HEK293T (cell line): ENCODE results near the gene BCL2L2.
A peak's percentile ranks its signal among the peaks of the same experiment; 100 is the strongest.

ENCODE experiments used
- CTCF ChIA-PET: fragments of 350-600 bp; formaldehyde crosslinking; extraction: SDS; loops from one replicate; lab custom pipeline; 2021; ENCODE audit warnings: antibody characterized with exemption, inconsistent platforms; lab: Yijun Ruan, JAX
- POLR2A ChIA-PET: fragments of 350-600 bp; formaldehyde crosslinking; extraction: SDS; loops from one replicate; lab custom pipeline; 2020; ENCODE audit warnings: antibody characterized with exemption, inconsistent platforms; lab: Yijun Ruan, JAX
- DNase-seq: peaks from one replicate; pipeline ENCODE4 v3.0.0; 2012; ENCODE audit warnings: mixed read lengths; ENCODE audit errors: extremely low spot score
- ARNT ChIP-seq: fragments of 450-650 bp; IDR thresholded peaks from 2 replicates; pipeline ENCODE4 v1.6.1; 2017; ENCODE audit warnings: mild to moderate bottlenecking
- BHLHE40 ChIP-seq: fragments of 450-650 bp; IDR thresholded peaks from 2 replicates; pipeline ENCODE4 v1.6.1; 2016; ENCODE audit warnings: mild to moderate bottlenecking, moderate library complexity, borderline replicate concordance
- CTBP1 ChIP-seq: fragments of 450-650 bp; IDR thresholded peaks from 2 replicates; pipeline ENCODE4 v1.6.1; 2016; ENCODE audit warnings: borderline replicate concordance
- ELF4 ChIP-seq: fragments of 450-650 bp; IDR thresholded peaks from 2 replicates; pipeline ENCODE4 v1.6.1; 2017; ENCODE audit warnings: antibody characterized with exemption
- FOXA1 ChIP-seq: fragments of 450-650 bp; IDR thresholded peaks from 2 replicates; pipeline ENCODE4 v1.6.1; 2016; ENCODE audit warnings: mild to moderate bottlenecking
- FOXK2 ChIP-seq: fragments of 450-650 bp; IDR thresholded peaks from 2 replicates; pipeline ENCODE4 v1.6.1; 2016; ENCODE audit warnings: mild to moderate bottlenecking
- FOXM1 ChIP-seq: fragments of 450-650 bp; IDR thresholded peaks from 2 replicates; pipeline ENCODE4 v1.6.1; 2017; ENCODE audit warnings: mild to moderate bottlenecking, borderline replicate concordance
- HDGF ChIP-seq: fragments of 450-650 bp; IDR thresholded peaks from 2 replicates; pipeline ENCODE4 v1.6.1; 2017; ENCODE audit warnings: antibody characterized with exemption, borderline replicate concordance
- L3MBTL2 ChIP-seq: fragments of 450-650 bp; conservative IDR thresholded peaks from 2 replicates; pipeline ENCODE4 v1.6.1; 2016; ENCODE audit warnings: mild to moderate bottlenecking
- LEF1 ChIP-seq: fragments of 450-650 bp; IDR thresholded peaks from 2 replicates; pipeline ENCODE4 v1.6.1; 2017; ENCODE audit warnings: mild to moderate bottlenecking, borderline replicate concordance
- NFRKB ChIP-seq: fragments of 450-650 bp; IDR thresholded peaks from 2 replicates; pipeline ENCODE4 v1.6.1; 2016; ENCODE audit warnings: mild to moderate bottlenecking, moderate library complexity
- PKNOX1 ChIP-seq: fragments of 450-650 bp; IDR thresholded peaks from 2 replicates; pipeline ENCODE4 v1.6.1; 2016
- SP1 ChIP-seq: fragments of 450-650 bp; IDR thresholded peaks from 2 replicates; pipeline ENCODE4 v1.6.1; 2017
- SUZ12 ChIP-seq: fragments of 450-650 bp; IDR thresholded peaks from 2 replicates; pipeline ENCODE4 v1.6.1; 2016; ENCODE audit warnings: mild to moderate bottlenecking
- TARDBP ChIP-seq: fragments of 450-650 bp; IDR thresholded peaks from 2 replicates; pipeline ENCODE4 v1.6.1; 2016
- ZNF384 ChIP-seq: fragments of 450-650 bp; IDR thresholded peaks from 2 replicates; pipeline ENCODE4 v1.6.1; 2016

Gene BCL2L2

GRCh38 chr14:23316300-23316699, 9.7 kb downstream of the BCL2L2 start:
- TF ChIP-seq L3MBTL2 (no peak), TARDBP (no peak), FOXK2 (no peak), CTBP1 (no peak), FOXA1 (no peak), LEF1 (no peak), ZNF384 (no peak), ARNT (no peak), PKNOX1 (no peak), SUZ12 (no peak), ELF4 (no peak), FOXM1 (no peak), SP1 (no peak), BHLHE40 (no peak), NFRKB (no peak)
- DNase-seq, result no peak
- POLR2A ChIA-PET, result interaction anchor here (8.9 kb wide), 1 partner anchor 12 kb away, joined by 256 read pairs; the partner anchor contains the start of genes BCL2L2 and PPP1R3E
- CTCF ChIA-PET, result no interaction called here

GRCh38 chr14:23319746-23320583, 13.3 kb downstream of the BCL2L2 start:
- CTCF ChIA-PET, result interaction anchor here (1.2 to 2.6 kb wide), 3 partner anchors 14 to 60 kb away, joined by 4 to 13 read pairs (median 8); partner anchors contain the start of gene BCL2L2
- TF ChIP-seq FOXA1, result no peak
- no peak for TF ChIP-seq NFRKB
- no peak for TF ChIP-seq SP1
- TF ChIP-seq PKNOX1, result peak; percentile 45; the same call in 1 of the 2 replicates
- POLR2A ChIA-PET, result interaction anchor here (0.8 to 8.9 kb wide), 16 partner anchors 8 to 794 kb away, joined by 3 to 256 read pairs (median 6); partner anchors contain the start of genes ACIN1, BCL2L2, C14orf119 and DCAF11
- DNase-seq, result no peak

- POLR2A ChIA-PET, result interaction anchor here (0.6 to 8.9 kb wide), 35 partner anchors 9 to 868 kb away, joined by 3 to 256 read pairs (median 4); partner anchors contain the start of genes ACIN1, BCL2L2, C14orf119 and CMTM5
- TF ChIP-seq NFRKB (peak; percentile 65), FOXK2 (no peak), FOXM1 (peak; percentile 13; the same call in 1 of the 2 replicates), LEF1 (no peak), TARDBP (no peak), ZNF384 (no peak), ARNT (no peak), SUZ12 (no peak), PKNOX1 (peak; percentile 100), HDGF (peak; percentile 49; the same call in 1 of the 2 replicates), CTBP1 (no peak), SP1 (no peak), L3MBTL2 (peak; percentile 64), ELF4 (no peak; the same call in 1 of the 2 replicates), FOXA1 (no peak), BHLHE40 (no peak)
- DNase-seq, result peak; percentile 92
- CTCF ChIA-PET, result interaction anchor here (0.5 to 2.6 kb wide), 5 partner anchors 15 to 262 kb away, joined by 3 to 13 read pairs (median 4); partner anchors contain the start of gene BCL2L2
Measured at GRCh38 chr14:23320584-23321571, 14.2 kb downstream of the BCL2L2 start, which contains the start of gene PABPN1. Gene PABPN1, plus strand, starts transcription at chr14:23321457. Its CDS starts 13 bp downstream, at chr14:23321470.

- CTCF ChIA-PET, result interaction anchor here (0.6 to 2.6 kb wide), 7 partner anchors 16 to 217 kb away, joined by 3 to 13 read pairs (median 4); partner anchors contain the start of gene BCL2L2
- TF ChIP-seq HDGF (no peak), ARNT (no peak), LEF1 (no peak), BHLHE40 (no peak), FOXM1 (no peak), NFRKB (no peak)
- DNase-seq, result peak; percentile 34
- POLR2A ChIA-PET, result interaction anchor here (0.7 to 8.9 kb wide), 31 partner anchors 10 to 867 kb away, joined by 3 to 256 read pairs (median 5); partner anchors contain the start of genes AP1G2, BCL2L2, CMTM5 and DCAF11
Measured at GRCh38 chr14:23321572-23322547, 15.2 kb downstream of the BCL2L2 start.
